Activated naive CD4-positive, alpha-beta T cell treated with anti-CD3 and anti-CD28 coated beads for 36 hours (primary cell): Measurements from ENCODE around the gene DEPDC1B. TPM values are rescaled to one million over a fixed set of nuclear protein-coding genes. Genes with fewer than 3 reads are reported as not detected.
"Not testable (repeated sequence)": the region's sequence is repeated elsewhere in the genome, so short reads cannot be mapped to it uniquely, and the experiment has no call there.

Source experiments
- CTCF ChIA-PET: fragments of 350-600 bp; sonication (Branson Sonifier 250); formaldehyde crosslinking; loops from one replicate; lab custom pipeline; 2021; ENCODE audit warnings: antibody characterized with exemption; lab: Charles Lee
- DNase-seq: peaks from one replicate; pipeline ENCODE4 v3.0.0-alpha.2; 2020
- H3K27ac Mint-ChIP-seq: one replicate; pipeline ENCODE4 v1.8.0; 2021; ENCODE audit warnings: mild to moderate bottlenecking, mixed read lengths
- H3K27me3 Mint-ChIP-seq: one replicate; pipeline ENCODE4 v1.8.0; 2021; ENCODE audit warnings: low read depth, mixed read lengths
- H3K36me3 Mint-ChIP-seq: one replicate; pipeline ENCODE4 v1.8.0; 2021; ENCODE audit warnings: low read depth, mixed read lengths
- H3K4me1 Mint-ChIP-seq: one replicate; pipeline ENCODE4 v1.8.0; 2021; ENCODE audit warnings: low read depth, mixed read lengths
- H3K4me3 Mint-ChIP-seq: one replicate; pipeline ENCODE4 v1.8.0; 2021; ENCODE audit warnings: mild to moderate bottlenecking, moderate library complexity, mixed read lengths
- H3K9me3 Mint-ChIP-seq: one replicate; pipeline ENCODE4 v1.8.0; 2021; ENCODE audit warnings: mixed read lengths
- intact Hi-C: fragments of 100-400 bp; cut with micrococcal nuclease; formaldehyde crosslinking; loops from one replicate; pipeline ENCODE4 v1.15.1; 2023
- total RNA-seq, 2 experiments: library from RNA; stranded (reverse); gene quantifications; one replicate each; pipeline ENCODE4 v1.2.3, GENCODE V29; 2021

Gene DEPDC1B
- total RNA-seq, 2 experiments from 2014 or later: 35.0 to 35.8 TPM

DNA sequence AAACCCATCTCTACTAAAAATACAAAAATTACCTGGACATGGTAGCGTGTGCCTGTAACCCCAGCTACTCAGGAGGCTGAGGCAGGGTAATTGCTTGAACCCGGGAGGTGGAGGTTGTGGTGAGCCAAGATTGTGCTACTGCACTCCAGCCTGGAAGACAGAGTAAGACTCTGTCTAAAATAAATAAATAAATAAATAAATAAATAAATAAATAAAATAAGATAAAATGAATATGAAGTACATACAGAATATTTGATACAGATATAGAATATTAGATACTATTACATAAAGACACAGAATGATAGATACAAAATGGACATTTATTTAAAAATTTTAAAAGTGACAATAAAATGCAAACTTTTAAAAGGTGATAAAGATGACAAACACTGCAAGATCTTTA lies 146.7 kb downstream of the DEPDC1B start:
- H3K27me3 Mint-ChIP-seq, H3K4me3 Mint-ChIP-seq, intact Hi-C loops, CTCF ChIA-PET, DNase-seq, H3K36me3 Mint-ChIP-seq, H3K4me1 Mint-ChIP-seq, H3K9me3 Mint-ChIP-seq, H3K27ac Mint-ChIP-seq: not testable (repeated sequence)

DNA sequence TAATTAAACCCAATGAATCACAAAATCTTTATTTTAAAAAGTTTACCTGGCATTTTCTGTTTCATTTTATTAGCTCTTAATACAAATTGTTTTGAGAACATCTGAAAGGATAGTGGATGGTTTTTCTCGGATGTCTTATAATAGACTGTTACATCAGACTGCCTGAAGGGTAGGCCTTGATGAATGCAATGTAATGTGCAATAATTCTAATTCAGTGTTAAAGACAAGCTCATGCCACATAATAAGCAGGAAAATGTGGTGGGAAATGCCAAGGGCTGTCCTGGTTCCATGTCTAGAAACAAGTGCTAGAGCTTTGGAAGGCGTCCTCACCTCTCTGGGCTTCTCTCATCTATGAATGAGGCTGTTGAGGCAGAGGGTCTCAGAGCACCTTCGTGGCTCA lies 148.1 kb downstream of the DEPDC1B start:
- intact Hi-C loops: no loop called here
- H3K27me3 Mint-ChIP-seq: peaks cover 11% of the 10 kb centered on the region
- CTCF ChIA-PET: no interaction called here
- H3K4me1 Mint-ChIP-seq: no peaks in the 10 kb centered on the region
- H3K9me3 Mint-ChIP-seq: no peaks in the 10 kb centered on the region
- no peaks in the 10 kb centered on the region for H3K36me3 Mint-ChIP-seq
- H3K27ac Mint-ChIP-seq: no peak overlapping the region
- no peak overlapping the region for H3K4me3 Mint-ChIP-seq
- no peak for DNase-seq

DNA sequence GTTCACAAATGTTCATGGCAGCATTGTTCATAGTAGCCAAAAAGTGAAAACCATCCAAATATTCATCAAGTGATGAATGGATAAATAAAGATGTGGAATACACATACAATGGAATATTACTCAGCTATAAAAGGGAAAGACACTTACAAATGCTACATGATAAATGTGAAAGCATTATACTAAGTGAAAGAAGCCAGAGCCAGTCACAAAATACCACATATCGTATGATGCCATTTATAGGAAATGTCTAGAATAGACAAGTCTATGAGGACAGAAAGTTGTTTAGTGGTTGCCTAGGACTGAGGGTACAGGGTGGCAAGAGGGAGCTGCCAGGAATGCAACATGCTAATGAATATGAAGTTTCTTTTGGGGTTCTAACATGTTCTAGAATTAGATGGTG lies 148.7 kb downstream of the DEPDC1B start:
- no peak overlapping the region for H3K4me3 Mint-ChIP-seq
- no peaks in the 10 kb centered on the region for H3K36me3 Mint-ChIP-seq

DNA sequence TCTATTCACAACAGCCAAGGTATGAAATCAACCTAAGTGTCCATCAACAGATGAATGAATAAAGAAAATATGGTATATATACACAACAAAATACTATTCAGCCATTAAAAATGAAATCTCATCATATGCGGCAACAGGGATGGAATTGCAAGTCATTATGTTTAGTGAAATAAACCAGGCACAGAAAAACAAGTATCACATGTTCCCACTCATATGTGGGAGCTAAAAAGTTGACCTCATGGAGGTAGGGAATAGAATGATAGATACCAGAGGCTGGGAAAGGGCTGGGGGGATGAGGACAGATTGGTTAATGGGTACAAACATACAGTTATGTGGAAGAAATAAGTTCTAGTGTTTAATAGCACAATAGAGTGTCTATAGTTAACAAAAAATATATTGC lies 149.7 kb downstream of the DEPDC1B start:
- H3K4me1 Mint-ChIP-seq: no peaks in the 10 kb centered on the region
- no peak overlapping the region for H3K27ac Mint-ChIP-seq
- intact Hi-C loops: no loop called here
- CTCF ChIA-PET: no interaction called here
- H3K4me3 Mint-ChIP-seq: no peak overlapping the region
- DNase-seq: no peak
- H3K36me3 Mint-ChIP-seq: no peaks in the 10 kb centered on the region
- H3K27me3 Mint-ChIP-seq: peaks cover 11% of the 10 kb centered on the region
- H3K9me3 Mint-ChIP-seq: no peaks in the 10 kb centered on the region

More for the DNA sequence above, 148.7 kb downstream of the DEPDC1B start:
- intact Hi-C loops: no loop called here
- H3K27me3 Mint-ChIP-seq: peaks cover 11% of the 10 kb centered on the region
- H3K4me1 Mint-ChIP-seq: no peaks in the 10 kb centered on the region
- H3K9me3 Mint-ChIP-seq: no peaks in the 10 kb centered on the region
- H3K27ac Mint-ChIP-seq: no peak overlapping the region
- DNase-seq: no peak
- CTCF ChIA-PET: no interaction called here

DNA sequence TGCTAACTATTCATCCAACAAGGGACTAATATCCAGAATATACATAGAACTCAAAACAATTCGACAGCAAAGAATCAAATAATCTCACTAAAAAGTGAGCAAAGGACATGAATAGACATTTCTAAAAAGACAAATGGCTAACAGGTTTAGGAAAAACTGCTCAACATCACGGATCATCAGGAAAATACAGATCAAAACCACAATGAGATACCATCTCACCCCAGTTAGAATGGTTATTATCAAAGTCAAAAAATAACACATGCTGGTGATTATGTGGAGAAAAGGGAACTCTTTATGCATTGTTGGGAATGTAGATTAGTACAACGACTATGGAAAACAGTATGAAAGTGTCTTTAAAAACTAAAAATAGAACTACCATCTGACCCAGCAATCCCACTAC lies 150.1 kb downstream of the DEPDC1B start:
- CTCF ChIA-PET: no interaction called here
- no peaks in the 10 kb centered on the region for H3K36me3 Mint-ChIP-seq

More for the DNA sequence above, 150.1 kb downstream of the DEPDC1B start:
- Mint-ChIP-seq H3K27ac (no peak overlapping the region), H3K9me3 (no peaks in the 10 kb centered on the region), H3K27me3 (peaks cover 9% of the 10 kb centered on the region), H3K4me3 (no peak overlapping the region), H3K4me1 (no peaks in the 10 kb centered on the region)
- no peak for DNase-seq
- intact Hi-C loops: no loop called here

Other genes starting within 250 kb of the DEPDC1B start
- under 1 TPM; 0.30 to 0.31 TPM for gene ELOVL7, start 144.1 kb upstream of the DEPDC1B start, total RNA-seq
- 1 to 10 TPM; 7.8 to 9.1 TPM for gene ERCC8, start 244.9 kb upstream of the DEPDC1B start, total RNA-seq
- 10 to 100 TPM; 35.6 to 38.5 TPM for gene NDUFAF2, start 245.0 kb upstream of the DEPDC1B start, total RNA-seq